B cell (primary cell): ENCODE measurements around the gene AMDHD2. TPM values are rescaled to one million over a fixed set of nuclear protein-coding genes. Genes with fewer than 3 reads are reported as not detected.

ENCODE experiments used
- ATAC-seq: fragments of 200-7000 bp; cut with Tn5 transposase; one replicate; pipeline ENCODE4 v1.10.0; 2021; ENCODE audit warnings: low read depth, mild to moderate bottlenecking, moderate number of reproducible peaks, moderate library complexity
- CTCF ChIA-PET: fragments of 350-600 bp; sonication (Branson Sonifier 250); formaldehyde crosslinking; loops from one replicate; lab custom pipeline; 2021; ENCODE audit warnings: antibody characterized with exemption, inconsistent platforms; lab: Charles Lee
- POLR2A ChIA-PET: fragments of 350-600 bp; sonication (Branson Sonifier 250); formaldehyde crosslinking; loops from one replicate; lab custom pipeline; 2021; ENCODE audit warnings: antibody characterized with exemption; lab: Charles Lee
- DNase-seq: peaks from one replicate; pipeline ENCODE4 v3.0.0; 2013
- H2AFZ ChIP-seq: 2 replicates; pipeline ENCODE4 v1.6.1; 2012; ENCODE audit warnings: mild to moderate bottlenecking, low read depth, low read length; ENCODE audit not compliant: insufficient read depth, poor library complexity, severe bottlenecking
- H3K27ac ChIP-seq, 2 donors: 1 replicate in 1 of 2; 2 replicates in 1 of 2; pipeline ENCODE4 v1.5.1; 2012 to 2013; ENCODE audit warnings: low read length in 2 of 2, mild to moderate bottlenecking in 2 of 2, moderate library complexity in 1 of 2
- H3K27me3 ChIP-seq, 4 experiments: fragments of 200-600 bp in 1 of 4; sonication (generic) in 1 of 4; replicated peaks in 1 of 4; 1 replicate in 2 of 4; 2 replicates in 2 of 4; pipeline versions ENCODE4 v1.6.1 to v1.7.0; 2013 to 2016; ENCODE audit warnings: low read length in 3 of 4, mild to moderate bottlenecking in 2 of 4, mixed read lengths in 1 of 4, moderate library complexity in 1 of 4; ENCODE audit not compliant: insufficient read depth in 4 of 4, control insufficient read depth in 3 of 4; ENCODE audit errors: control extremely low read depth in 1 of 4
- H3K36me3 ChIP-seq, 2 experiments: replicated peaks in 1 of 2; 1 replicate in 1 of 2; 2 replicates in 1 of 2; pipeline versions ENCODE4 v1.6.1 to v1.7.1; 2013; ENCODE audit warnings: low read length in 1 of 2; ENCODE audit not compliant: insufficient read depth in 2 of 2, control insufficient read depth in 1 of 2; ENCODE audit errors: control extremely low read depth in 1 of 2, extremely low read depth in 1 of 2
- H3K4me1 ChIP-seq, 2 donors: fragments of 200-600 bp in 1 of 2; sonication (generic) in 1 of 2; 1 replicate in 1 of 2; 2 replicates in 1 of 2; pipeline versions ENCODE4 v1.5.1 to v1.6.1; 2013 to 2017; ENCODE audit warnings: low read length in 2 of 2; ENCODE audit not compliant: control insufficient read depth in 2 of 2, insufficient read depth in 2 of 2
- H3K4me2 ChIP-seq: replicated peaks from 2 replicates; pipeline ENCODE3; 2012; ENCODE audit warnings: mild to moderate bottlenecking, low read depth, low read length; ENCODE audit not compliant: poor library complexity, severe bottlenecking
- H3K4me3 ChIP-seq, 5 experiments: fragments of 200-600 bp in 1 of 5; sonication (generic) in 1 of 5; 1 replicate in 3 of 5; 2 replicates in 2 of 5; pipeline versions ENCODE4 v1.5.1 to v1.7.0; 2011 to 2016; ENCODE audit warnings: low read length in 4 of 5, mild to moderate bottlenecking in 4 of 5, low read depth in 2 of 5, control low read depth in 1 of 5, moderate library complexity in 1 of 5; ENCODE audit not compliant: insufficient read depth in 1 of 5; ENCODE audit errors: control extremely low read depth in 1 of 5, extremely low read depth in 1 of 5
- H3K79me2 ChIP-seq: fragments of 200-600 bp; sonication (generic); one replicate; pipeline ENCODE4 v1.6.0; 2016; ENCODE audit warnings: low read length; ENCODE audit not compliant: control insufficient read depth, insufficient read depth
- H3K9ac ChIP-seq: fragments of 200-600 bp; sonication (generic); 2 replicates; pipeline ENCODE4 v1.6.1; 2017; ENCODE audit warnings: mild to moderate bottlenecking, low read length, moderate library complexity
- H3K9me3 ChIP-seq, 3 donors: one replicate each; pipeline versions ENCODE4 v1.6.1 to v1.7.1; 2013; ENCODE audit warnings: low read length in 2 of 3; ENCODE audit not compliant: control insufficient read depth in 2 of 3, insufficient read depth in 1 of 3; ENCODE audit errors: control extremely low read depth in 1 of 3
- H4K20me1 ChIP-seq: 2 replicates; pipeline ENCODE4 v1.6.0; 2012; ENCODE audit warnings: mild to moderate bottlenecking, low read length; ENCODE audit not compliant: insufficient read depth, control insufficient read depth, poor library complexity, severe bottlenecking
- H3K27ac Mint-ChIP-seq: one replicate; pipeline ENCODE4 v1.8.0; 2021; ENCODE audit warnings: mixed read lengths
- H3K27me3 Mint-ChIP-seq: one replicate; pipeline ENCODE4 v1.8.0; 2021; ENCODE audit warnings: mixed read lengths
- H3K4me1 Mint-ChIP-seq: one replicate; pipeline ENCODE4 v1.8.0; 2021; ENCODE audit warnings: mixed read lengths
- H3K4me3 Mint-ChIP-seq: one replicate; pipeline ENCODE4 v1.8.0; 2021; ENCODE audit warnings: mixed read lengths
- H3K9me3 Mint-ChIP-seq: one replicate; pipeline ENCODE4 v1.8.0; 2022; ENCODE audit warnings: mixed read lengths; ENCODE audit not compliant: insufficient read depth
- EZH2 ChIP-seq: IDR thresholded peaks from 2 replicates; pipeline ENCODE4 v1.6.1; 2012; ENCODE audit warnings: borderline replicate concordance, low read depth, mild to moderate bottlenecking, moderate library complexity, low read length; ENCODE audit not compliant: insufficient read depth, poor library complexity, severe bottlenecking
- WGBS: methylation state at CpG from one replicate; pipeline ENCODE4 v1.1.5; 2013; ENCODE audit warnings: missing lambda C conversion rate; ENCODE audit not compliant: insufficient coverage; 5-methylcytosine and 5-hydroxymethylcytosine counted together
- intact Hi-C: fragments of 100-400 bp; cut with micrococcal nuclease; formaldehyde crosslinking; loops from one replicate; pipeline ENCODE4 v1.10.0; 2022
- polyA plus RNA-seq: library from polyadenylated mRNA; depleted of rRNA; stranded (reverse); fragments of >200 nt; gene quantifications from 2 replicates; pipeline ENCODE4 v1.2.3, GENCODE V29; 2012
- total RNA-seq, 2 donors: library from RNA; stranded (reverse); fragments of 120-200 nt in 1 of 2; gene quantifications; 1 replicate in 1 of 2; 2 replicates in 1 of 2; pipeline versions ENCODE4 v1.2.3 to v1.2.4, GENCODE V29; 2013 to 2022
- TF ChIP-seq, protein P1 (sequence below): fragments of 200-600 bp; IDR thresholded peaks from one replicate; pipeline ENCODE4 v1.8.0; 2022; ENCODE audit warnings: antibody characterized with exemption, mild to moderate bottlenecking

The AMDHD2 gene
- total and polyA plus RNA-seq, 2 donors (not counting 1 experiment from before 2014, with no cell fraction given) = 133 to 209 TPM

DNA sequence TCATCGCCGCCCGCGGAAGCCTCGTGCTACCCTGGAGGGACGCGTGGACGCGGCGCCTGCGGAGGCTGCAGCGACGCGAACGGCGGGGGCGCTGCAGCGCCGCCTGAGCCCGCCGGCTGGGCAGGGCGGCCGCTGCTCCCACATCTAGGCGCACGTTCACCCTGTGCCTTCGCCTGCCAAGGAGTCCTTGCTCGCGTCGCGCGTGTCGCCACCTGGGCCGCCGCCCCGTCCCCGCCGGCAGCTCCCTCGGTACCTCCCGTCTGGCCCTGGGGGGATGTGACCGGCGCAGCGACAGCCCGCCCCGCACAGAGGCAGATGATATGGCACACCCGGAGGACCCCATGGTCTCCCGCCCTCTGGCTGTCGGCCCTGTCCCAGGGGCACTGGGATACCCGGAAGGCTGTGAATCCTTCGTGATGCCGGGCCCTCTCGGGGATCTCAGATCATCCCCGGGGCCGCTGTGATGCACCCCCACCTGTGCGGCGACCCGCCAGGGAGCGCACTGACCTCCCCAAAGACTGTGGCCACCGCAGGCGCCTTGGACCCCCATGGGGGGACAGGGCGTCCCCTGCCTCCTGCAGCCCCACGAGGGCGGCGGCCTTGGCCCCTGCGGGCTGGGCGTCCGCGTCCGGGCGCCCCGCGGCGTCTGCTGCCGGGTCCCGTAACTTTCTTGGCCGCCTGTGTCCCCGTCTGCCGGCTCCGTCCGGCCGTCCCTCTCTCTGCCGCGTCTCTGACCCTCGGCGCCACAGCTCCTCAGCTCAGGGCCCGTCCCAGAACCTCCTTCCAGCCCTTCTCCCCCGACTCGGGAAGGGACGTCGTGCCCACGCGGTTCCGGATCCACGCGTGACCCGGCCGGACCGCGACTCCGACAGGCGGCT lies 45.9 kb upstream of the AMDHD2 start:
- H3K4me2 ChIP-seq = peak overlapping the region; percentile 100
- ChIA-PET CTCF (interaction anchor here (0.7 to 3.2 kb wide), 5 partner anchors 13 to 595 kb away, joined by 3 to 13 read pairs (median 5); partner anchors contain the start of gene CCNF), POLR2A (interaction anchor here (0.6 to 1.0 kb wide), 4 partner anchors 11 to 304 kb away, joined by 3 to 6 read pairs (median 4); partner anchors contain the start of genes AMDHD2 and TEDC2)
- peaks cover 49 to 51% of the 10 kb centered on the region in 2 donors for H3K4me1 ChIP-seq
- TF ChIP-seq, protein P1, sequence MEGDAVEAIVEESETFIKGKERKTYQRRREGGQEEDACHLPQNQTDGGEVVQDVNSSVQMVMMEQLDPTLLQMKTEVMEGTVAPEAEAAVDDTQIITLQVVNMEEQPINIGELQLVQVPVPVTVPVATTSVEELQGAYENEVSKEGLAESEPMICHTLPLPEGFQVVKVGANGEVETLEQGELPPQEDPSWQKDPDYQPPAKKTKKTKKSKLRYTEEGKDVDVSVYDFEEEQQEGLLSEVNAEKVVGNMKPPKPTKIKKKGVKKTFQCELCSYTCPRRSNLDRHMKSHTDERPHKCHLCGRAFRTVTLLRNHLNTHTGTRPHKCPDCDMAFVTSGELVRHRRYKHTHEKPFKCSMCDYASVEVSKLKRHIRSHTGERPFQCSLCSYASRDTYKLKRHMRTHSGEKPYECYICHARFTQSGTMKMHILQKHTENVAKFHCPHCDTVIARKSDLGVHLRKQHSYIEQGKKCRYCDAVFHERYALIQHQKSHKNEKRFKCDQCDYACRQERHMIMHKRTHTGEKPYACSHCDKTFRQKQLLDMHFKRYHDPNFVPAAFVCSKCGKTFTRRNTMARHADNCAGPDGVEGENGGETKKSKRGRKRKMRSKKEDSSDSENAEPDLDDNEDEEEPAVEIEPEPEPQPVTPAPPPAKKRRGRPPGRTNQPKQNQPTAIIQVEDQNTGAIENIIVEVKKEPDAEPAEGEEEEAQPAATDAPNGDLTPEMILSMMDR = peak; percentile 42
- TF ChIP-seq EZH2 = no peak
- WGBS = under 1% methylated on average over 100 of the region's 100 CpGs
- H4K20me1 ChIP-seq = peaks cover 46% of the 10 kb centered on the region
- peak overlapping the region; percentile 26 to 77 (median 68) for H3K4me3 ChIP-seq
- H3K27ac ChIP-seq = peak overlapping the region in 1 of 2 donors; percentile 62
- H3K9me3 ChIP-seq = no peaks in the 10 kb centered on the region
- peaks cover 39% of the 10 kb centered on the region for H3K79me2 ChIP-seq
- Mint-ChIP-seq H3K27me3 (peaks cover 18% of the 10 kb centered on the region), H3K9me3 (no peaks in the 10 kb centered on the region), H3K4me3 (peak overlapping the region; percentile 79), H3K27ac (no peak overlapping the region), H3K4me1 (peaks cover 35% of the 10 kb centered on the region)
- H2AFZ ChIP-seq = peak overlapping the region; percentile 89
- H3K9ac ChIP-seq = peak overlapping the region; percentile 73
- peaks cover 0 to 37% (median 28%) of the 10 kb centered on the region in 4 experiments for H3K27me3 ChIP-seq
- H3K36me3 ChIP-seq = no peaks in the 10 kb centered on the region
- peak; percentile 84 for DNase-seq
- intact Hi-C loops = loop anchor here (1.0 kb wide), 2 partner anchors 14 to 45 kb away; partner anchors contain the start of genes CCNF and TEDC2
- ATAC-seq = peak; percentile 60
